HCT116 (cell line): ENCODE results near the gene LRRC32. TPM values are rescaled to one million over a fixed set of nuclear protein-coding genes. Genes with fewer than 3 reads are reported as not detected.

Source experiments
- ATAC-seq: fragments of 200-7000 bp; cut with Tn5 transposase; 2 replicates; pipeline ENCODE4 v1.9.1; 2020; ENCODE audit warnings: mild to moderate bottlenecking, moderate library complexity
- BruUV-seq: library from RNA; stranded (reverse); fragments of 400-500 nt; replicated peaks from 2 replicates; lab custom pipeline; 2021; lab: Mats Ljungman, UMichigan
- CTCF ChIA-PET: fragments of 300-600 bp; sonication (Branson Sonifier 250); formaldehyde crosslinking; loops from one replicate; lab custom pipeline; 2021; ENCODE audit warnings: antibody characterized with exemption; lab: Charles Lee
- POLR2A ChIA-PET: fragments of 300-600, 350-600 bp; sonication (Branson Sonifier 250); formaldehyde crosslinking; loops from one replicate; lab custom pipeline; 2021; ENCODE audit warnings: antibody characterized with exemption; lab: Charles Lee
- RAD21 ChIA-PET, 2 experiments: fragments of 300-600 bp; sonication (Branson Sonifier 250); formaldehyde crosslinking; loops; one replicate each; lab custom pipeline; 2023; ENCODE audit warnings: low total read pairs in 2 of 2; ENCODE audit not compliant: uncharacterized antibody in 2 of 2, unreplicated experiment in 2 of 2, low non-redundant PET in 1 of 2; lab: Charles Lee
- DNase-seq: peaks from one replicate; pipeline ENCODE4 v3.0.0-alpha.2; 2010; ENCODE audit warnings: low read depth, low spot score
- H2AFZ ChIP-seq: fragments of 200-600 bp; shearing (Covaris generic), sonication (generic); 2 replicates; pipeline ENCODE4 v1.6.1; 2017; ENCODE audit warnings: low read depth, mixed run types, mixed read lengths, antibody characterized with exemption, low read length; ENCODE audit not compliant: poor library complexity, severe bottlenecking
- H3K27ac ChIP-seq: 2 replicates; pipeline ENCODE4 v1.5.1; 2012; ENCODE audit warnings: low read depth, low read length
- H3K27me3 ChIP-seq: fragments of 200-600 bp; sonication (generic); 2 replicates; pipeline ENCODE4 v1.6.1; 2016; ENCODE audit warnings: mixed run types, low read length, mixed read lengths; ENCODE audit not compliant: insufficient read depth
- H3K36me3 ChIP-seq, 2 experiments: fragments of 200-500 bp in 1 of 2; fragments of 200-600 bp in 1 of 2; sonication (Bioruptor generic) in 1 of 2; sonication (generic) in 1 of 2; 2 replicates each; pipeline versions ENCODE4 v1.5.1 to v1.6.1; 2014 to 2016; ENCODE audit warnings: low read length in 2 of 2, inconsistent platforms in 1 of 2, mixed read lengths in 1 of 2, mixed run types in 1 of 2; ENCODE audit not compliant: insufficient read depth in 2 of 2, control insufficient read depth in 1 of 2
- H3K4me1 ChIP-seq, 2 experiments: fragments of 200-600 bp in 1 of 2; sonication (generic) in 1 of 2; 2 replicates each; pipeline versions ENCODE4 v1.5.1 to v1.6.1; 2012 to 2017; ENCODE audit warnings: low read length in 2 of 2, inconsistent platforms in 1 of 2, mild to moderate bottlenecking in 1 of 2, mixed read lengths in 1 of 2, mixed run types in 1 of 2, moderate library complexity in 1 of 2; ENCODE audit not compliant: insufficient read depth in 2 of 2, control insufficient read depth in 1 of 2
- H3K4me2 ChIP-seq: fragments of 200-600 bp; sonication (generic); 2 replicates; pipeline ENCODE4 v1.6.1; 2017; ENCODE audit warnings: mixed run types, low read length, mixed read lengths
- H3K4me3 ChIP-seq, 2 experiments: fragments of 200-600 bp in 1 of 2; sonication (generic) in 1 of 2; replicated peaks in 1 of 2; 2 replicates each; pipeline ENCODE4 v1.5.1; 2011 to 2016; ENCODE audit warnings: low read length in 2 of 2, control low read depth in 1 of 2, low read depth in 1 of 2, mild to moderate bottlenecking in 1 of 2, mixed read lengths in 1 of 2, mixed run types in 1 of 2
- H3K79me2 ChIP-seq: fragments of 200-600 bp; sonication (generic); 2 replicates; pipeline ENCODE4 v1.6.1; 2017; ENCODE audit warnings: mild to moderate bottlenecking, mixed run types, low read length, moderate library complexity, mixed read lengths; ENCODE audit not compliant: insufficient read depth
- H3K9ac ChIP-seq: fragments of 200-600 bp; sonication (generic); 2 replicates; pipeline ENCODE4 v1.6.1; 2016; ENCODE audit warnings: low read length, mixed read lengths
- H3K9me2 ChIP-seq: fragments of 200-600 bp; sonication (generic), shearing (Covaris generic); 2 replicates; pipeline ENCODE4 v1.6.1; 2017; ENCODE audit warnings: mixed run types, mild to moderate bottlenecking, moderate library complexity; ENCODE audit not compliant: insufficient read depth
- H3K9me3 ChIP-seq, 2 experiments: fragments of 200-500 bp in 1 of 2; fragments of 200-600 bp in 1 of 2; sonication (Bioruptor generic) in 1 of 2; sonication (generic) in 1 of 2; 2 replicates each; pipeline ENCODE4 v1.6.1; 2014 to 2017; ENCODE audit warnings: low read length in 2 of 2, mixed read lengths in 2 of 2, inconsistent platforms in 1 of 2, low read depth in 1 of 2, mild to moderate bottlenecking in 1 of 2, mixed run types in 1 of 2, moderate library complexity in 1 of 2; ENCODE audit not compliant: control insufficient read depth in 1 of 2, insufficient read depth in 1 of 2
- H4K20me1 ChIP-seq: fragments of 200-600 bp; sonication (generic), shearing (Covaris generic); 2 replicates; pipeline ENCODE4 v1.6.1; 2017; ENCODE audit warnings: mixed run types, mild to moderate bottlenecking, moderate library complexity; ENCODE audit not compliant: insufficient read depth
- ATF3 ChIP-seq: IDR thresholded peaks from 2 replicates; pipeline ENCODE4 v1.6.1; 2012
- CEBPB ChIP-seq: IDR thresholded peaks from 2 replicates; pipeline ENCODE4 v1.6.1; 2012; ENCODE audit warnings: low read depth
- CTCF ChIP-seq, 3 experiments: fragments of 200-600 bp in 1 of 3; sonication (generic) in 1 of 3; IDR thresholded peaks in 2 of 3; conservative IDR thresholded peaks in 1 of 3; 2 replicates each; pipeline ENCODE4 v1.5.1; 2012 to 2017; ENCODE audit warnings: low read depth in 2 of 3, low read length in 2 of 3, antibody characterized with exemption in 1 of 3, borderline replicate concordance in 1 of 3, control low read depth in 1 of 3, mild to moderate bottlenecking in 1 of 3, mixed read lengths in 1 of 3, mixed run types in 1 of 3, moderate library complexity in 1 of 3; ENCODE audit not compliant: insufficient read depth in 1 of 3
- EGR1 ChIP-seq: IDR thresholded peaks from 2 replicates; pipeline ENCODE4 v1.6.1; 2012; ENCODE audit warnings: low read depth
- ELF1 ChIP-seq: IDR thresholded peaks from 2 replicates; pipeline ENCODE4 v1.6.1; 2012; ENCODE audit warnings: low read depth, borderline replicate concordance
- JUND ChIP-seq: IDR thresholded peaks from 2 replicates; pipeline ENCODE4 v1.6.1; 2012
- POLR2A ChIP-seq: IDR thresholded peaks from 2 replicates; pipeline ENCODE4 v1.7.0; 2011; ENCODE audit warnings: borderline replicate concordance; ENCODE audit not compliant: insufficient read depth, insufficient read length; ENCODE audit errors: extremely low read depth
- SP1 ChIP-seq: IDR thresholded peaks from 2 replicates; pipeline ENCODE4 v1.6.1; 2012; ENCODE audit warnings: low read depth
- TCF7L2 ChIP-seq: IDR thresholded peaks from 2 replicates; pipeline ENCODE4 v1.7.0; 2011; ENCODE audit warnings: borderline replicate concordance, inconsistent platforms; ENCODE audit not compliant: insufficient read depth, insufficient read length; ENCODE audit errors: extremely low read depth
- ZFX ChIP-seq: fragments of 450-650 bp; IDR thresholded peaks from 2 replicates; pipeline ENCODE4 v1.6.1; 2017
- ZNF274 ChIP-seq: fragments of 200-500 bp; sonication (Bioruptor generic); IDR thresholded peaks from 2 replicates; pipeline ENCODE4 v1.6.1; 2014; ENCODE audit warnings: mild to moderate bottlenecking, low read depth, low read length, inconsistent platforms
- intact Hi-C: fragments of 100-400 bp; cut with micrococcal nuclease; formaldehyde crosslinking; loops from 2 replicates; pipeline ENCODE4 v1.10.0; 2022
- total RNA-seq: library from RNA; stranded (reverse); gene quantifications from one replicate; pipeline ENCODE4 v1.2.1, GENCODE V29; 2021; ENCODE audit not compliant: unreplicated experiment

The LRRC32 gene
- total RNA-seq, 1 experiment from 2014 or later = 0.54 TPM

- Histone ChIP-seq H3K27ac (no peak overlapping the region), H3K36me3 (no peaks in the 10 kb centered on the region), H3K27me3 (peaks cover 6% of the 10 kb centered on the region; the same call in 1 of the 2 replicates), H3K4me3 (no peak overlapping the region), H4K20me1 (no peaks in the 10 kb centered on the region), H3K9me2 (no peaks in the 10 kb centered on the region), H3K79me2 (no peaks in the 10 kb centered on the region), H3K9ac (no peak overlapping the region), H3K4me1 (peaks cover 0 to 11% of the 10 kb centered on the region in 2 experiments; a peak in 2 of 4 replicates), H3K9me3 (no peaks in the 10 kb centered on the region), H2AFZ (no peak overlapping the region), H3K4me2 (no peak overlapping the region)
- ATAC-seq = no peak
- CTCF ChIA-PET = no interaction called here
- BruUV-seq = no TSS peak
- RAD21 ChIA-PET = no interaction called here
- intact Hi-C loops = no loop called here
- no peak for DNase-seq
- POLR2A ChIA-PET = no interaction called here
- no peak for TF ChIP-seq SP1
- TF ChIP-seq ZNF274 = no peak
- TF ChIP-seq JUND = no peak
- no peak for TF ChIP-seq ATF3
- TF ChIP-seq ELF1 = no peak
- TF ChIP-seq TCF7L2 = no peak
- no peak for TF ChIP-seq CEBPB
- TF ChIP-seq ZFX = no peak
- no peak for TF ChIP-seq POLR2A
- no peak for TF ChIP-seq CTCF (IDR thresholded peaks at IDR 0.05 in 2 of 3, conservative IDR thresholded peaks at IDR 0.05 in 1 of 3; ENCODE audit: borderline replicate concordance in 1 of 3, insufficient read depth in 1 of 3, low read depth in 2 of 3, low read length in 2 of 3)
- no peak for TF ChIP-seq EGR1
These were observed 4.1 kb downstream of the LRRC32 start for GRCh38 chr11:76666408-76666807.
